Lower lobe of right lung (tissue), 2 donors: ENCODE measurements around the gene BMP10. TPM values are rescaled to one million over a fixed set of nuclear protein-coding genes. Genes with fewer than 3 reads are reported as not detected.

ENCODE experiments used
- ATAC-seq, 2 donors: fragments of 200-7000 bp; cut with Tn5 transposase; one replicate each; pipeline ENCODE4 v1.9.1; 2020 to 2022; ENCODE audit warnings: mild to moderate bottlenecking in 2 of 2, moderate library complexity in 2 of 2
- DNase-seq: peaks from one replicate; pipeline ENCODE4 v3.0.0-alpha.2; 2020
- H3K27ac ChIP-seq: fragments of 200-600 bp; one replicate; pipeline ENCODE4 v1.8.0; 2022
- H3K27me3 ChIP-seq: fragments of 200-600 bp; one replicate; pipeline ENCODE4 v1.8.0; 2022; ENCODE audit warnings: low read depth
- H3K36me3 ChIP-seq: fragments of 200-600 bp; one replicate; pipeline ENCODE4 v1.8.0; 2022; ENCODE audit warnings: mild to moderate bottlenecking
- H3K4me1 ChIP-seq: fragments of 200-600 bp; one replicate; pipeline ENCODE4 v1.8.0; 2022
- H3K4me3 ChIP-seq: fragments of 200-600 bp; one replicate; pipeline ENCODE4 v1.8.0; 2022; ENCODE audit warnings: mild to moderate bottlenecking
- H3K9me3 ChIP-seq: fragments of 200-600 bp; one replicate; pipeline ENCODE4 v1.8.0; 2022
- CTCF ChIP-seq: fragments of 200-600 bp; IDR thresholded peaks from one replicate; pipeline ENCODE4 v1.8.0; 2022; ENCODE audit warnings: antibody characterized with exemption, mild to moderate bottlenecking
- intact Hi-C: fragments of 100-400 bp; cut with DNase I; formaldehyde crosslinking; loops from one replicate; pipeline ENCODE4 v1.11.0; 2022
- total RNA-seq: library from RNA; stranded (reverse); fragmentation: NEBNext Ultra II Directional; extraction: Animal tissue kit (Norgen Biotek cat#: 25700); gene quantifications from one replicate; pipeline ENCODE4 v1.2.1, GENCODE V29; 2021
- donor health status: DM: no; HTN: yes; CAD: no; lungs with severe emphysema.

Gene BMP10
- total RNA-seq, 1 donor from 2014 or later, result 0.24 TPM

- Histone ChIP-seq H3K4me3 (no peak overlapping the region), H3K36me3 (no peaks in the 10 kb centered on the region), H3K27ac (no peak overlapping the region), H3K9me3 (no peaks in the 10 kb centered on the region), H3K4me1 (peaks cover 19% of the 10 kb centered on the region), H3K27me3 (no peaks in the 10 kb centered on the region)
- intact Hi-C loops, result no loop called here
- TF ChIP-seq CTCF, result peak; percentile 93
- DNase-seq (peak; percentile 64), ATAC-seq (peak; percentile 78 to 81)
Measured at GRCh38 chr2:68909793-68910674, 38.8 kb upstream of the BMP10 start.

- H3K36me3 ChIP-seq, result no peaks in the 10 kb centered on the region
- peaks cover 19% of the 10 kb centered on the region for H3K4me1 ChIP-seq
- no peak for TF ChIP-seq CTCF
- H3K27me3 ChIP-seq, result no peaks in the 10 kb centered on the region
- ATAC-seq, result peak; percentile 89 to 91
- H3K27ac ChIP-seq, result peak overlapping the region; percentile 5
- intact Hi-C loops, result no loop called here
- H3K9me3 ChIP-seq, result no peaks in the 10 kb centered on the region
- DNase-seq, result peak; percentile 80
- no peak overlapping the region for H3K4me3 ChIP-seq
Measured at GRCh38 chr2:68908392-68908970, 37.3 kb upstream of the BMP10 start.

GRCh38 chr2:68907920-68908253, 36.7 kb upstream of the BMP10 start:
- intact Hi-C loops, result no loop called here
- H3K27me3 ChIP-seq, result no peaks in the 10 kb centered on the region
- H3K36me3 ChIP-seq, result no peaks in the 10 kb centered on the region
- ATAC-seq (no peak), DNase-seq (no peak)
- no peaks in the 10 kb centered on the region for H3K9me3 ChIP-seq
- peak overlapping the region; percentile 5 for H3K27ac ChIP-seq
- peaks cover 19% of the 10 kb centered on the region for H3K4me1 ChIP-seq
- no peak for TF ChIP-seq CTCF
- no peak overlapping the region for H3K4me3 ChIP-seq

- ATAC-seq, result no peak
- DNase-seq, result no peak
- Histone ChIP-seq H3K9me3 (no peaks in the 10 kb centered on the region), H3K4me1 (peaks cover 19% of the 10 kb centered on the region), H3K27me3 (no peaks in the 10 kb centered on the region), H3K36me3 (no peaks in the 10 kb centered on the region), H3K4me3 (no peak overlapping the region), H3K27ac (no peak overlapping the region)
- no peak for TF ChIP-seq CTCF
- intact Hi-C loops, result no loop called here
Measured at GRCh38 chr2:68907232-68907919, 36.2 kb upstream of the BMP10 start.

- H3K27ac ChIP-seq, result no peak overlapping the region
- H3K27me3 ChIP-seq, result no peaks in the 10 kb centered on the region
- peaks cover 19% of the 10 kb centered on the region for H3K4me1 ChIP-seq
- no peaks in the 10 kb centered on the region for H3K36me3 ChIP-seq
- no peak for ATAC-seq
- intact Hi-C loops, result no loop called here
- no peak overlapping the region for H3K4me3 ChIP-seq
- no peak for TF ChIP-seq CTCF
- no peak for DNase-seq
- no peaks in the 10 kb centered on the region for H3K9me3 ChIP-seq
Measured at GRCh38 chr2:68906716-68907115, 35.5 kb upstream of the BMP10 start.
